OCI-LY1 (cell line): Measurements from ENCODE around the gene FZD7.

Experiments
- CTCF ChIP-seq: fragments of 200-600 bp; sonication (generic), shearing (Covaris generic); IDR thresholded peaks from 2 replicates; pipeline ENCODE4 v1.5.1; 2017; ENCODE audit warnings: mild to moderate bottlenecking, antibody characterized with exemption, low read length, moderate library complexity, mixed read lengths
- EZH2 ChIP-seq: fragments of 200-600 bp; sonication (generic), shearing (Covaris generic); IDR thresholded peaks from 2 replicates; pipeline ENCODE4 v1.8.0; 2017; ENCODE audit warnings: borderline replicate concordance, mixed run types, mild to moderate bottlenecking, antibody characterized with exemption, low read length, moderate library complexity, mixed read lengths

GRCh38 chr2:202044777-202045176 is 11.1 kb downstream of the FZD7 start:
- TF ChIP-seq CTCF: no peak
- no peak for TF ChIP-seq EZH2
